SU-DHL-6 (cell line): Measurements from ENCODE around the gene TUBA4B.

ENCODE experiments used
- H2AFZ ChIP-seq: fragments of 200-600 bp; sonication (generic); 2 replicates; pipeline ENCODE4 v1.6.1; 2014; ENCODE audit warnings: low read depth, mild to moderate bottlenecking, moderate library complexity, mixed read lengths, antibody characterized with exemption, low read length; ENCODE audit not compliant: severe bottlenecking
- H3F3A ChIP-seq: fragments of 200-600 bp; shearing (Covaris generic); 2 replicates; pipeline ENCODE4 v1.6.0; 2016; ENCODE audit warnings: antibody characterized with exemption, mild to moderate bottlenecking; ENCODE audit not compliant: insufficient read depth
- H3K27ac ChIP-seq: fragments of 200-600 bp; sonication (generic); 2 replicates; pipeline ENCODE4 v1.5.1; 2016; ENCODE audit warnings: low read depth, mild to moderate bottlenecking, low read length, moderate library complexity, mixed read lengths
- H3K27me3 ChIP-seq: fragments of 200-600 bp; sonication (generic), shearing (Covaris generic); 2 replicates; pipeline ENCODE4 v1.6.0; 2014; ENCODE audit warnings: mild to moderate bottlenecking, low read length
- H3K36me3 ChIP-seq: fragments of 200-600 bp; sonication (generic); 2 replicates; pipeline ENCODE4 v1.6.1; 2014; ENCODE audit warnings: mild to moderate bottlenecking, low read length, mixed read lengths
- H3K4me2 ChIP-seq: fragments of 300-600, 200-600 bp; shearing (Covaris generic), sonication (generic); 2 replicates; pipeline ENCODE4 v1.6.0; 2014; ENCODE audit warnings: low read length, low read depth, mild to moderate bottlenecking; ENCODE audit not compliant: poor library complexity, severe bottlenecking
- H3K4me3 ChIP-seq: fragments of 200-600 bp; sonication (generic); 2 replicates; pipeline ENCODE4 v1.5.1; 2014; ENCODE audit warnings: antibody characterized with exemption, low read length, mild to moderate bottlenecking, mixed read lengths; ENCODE audit not compliant: insufficient read depth, poor library complexity, severe bottlenecking
- H3K79me2 ChIP-seq: fragments of 200-600 bp; sonication (generic); 2 replicates; pipeline ENCODE4 v1.6.1; 2014; ENCODE audit warnings: mild to moderate bottlenecking, low read length, moderate library complexity; ENCODE audit not compliant: insufficient read depth
- H3K9ac ChIP-seq: fragments of 200-600 bp; sonication (generic); 2 replicates; pipeline ENCODE4 v1.7.0; 2014; ENCODE audit warnings: mild to moderate bottlenecking, low read length
- H3K9me2 ChIP-seq: fragments of 200-600 bp; sonication (generic); replicated peaks from 2 replicates; pipeline ENCODE4 v1.6.1; 2014; ENCODE audit warnings: low read length; ENCODE audit not compliant: insufficient read depth
- H3K9me3 ChIP-seq: fragments of 200-600 bp; sonication (generic); 2 replicates; pipeline ENCODE4 v1.6.1; 2014; ENCODE audit warnings: low read length, mixed read lengths; ENCODE audit not compliant: insufficient read depth
- H4K20me1 ChIP-seq: fragments of 200-600 bp; sonication (generic); 2 replicates; pipeline ENCODE4 v1.6.1; 2014; ENCODE audit warnings: low read depth, mild to moderate bottlenecking, antibody characterized with exemption, low read length, moderate library complexity, mixed read lengths
- EZH2phosphoT487 ChIP-seq: fragments of 200-600 bp; sonication (generic), shearing (Covaris generic); conservative IDR thresholded peaks from 2 replicates; pipeline ENCODE4 v1.6.1; 2018; ENCODE audit warnings: mild to moderate bottlenecking, antibody characterized with exemption, low read length, moderate library complexity, mixed read lengths
- TF ChIP-seq, protein P1 (sequence below): fragments of 200-600 bp; sonication (generic); IDR thresholded peaks from one replicate; pipeline ENCODE4 v1.5.1; 2017; ENCODE audit warnings: antibody characterized with exemption, mild to moderate bottlenecking, low read length, moderate library complexity; ENCODE audit not compliant: insufficient read depth, poor library complexity, severe bottlenecking

TUBA4B gene

DNA sequence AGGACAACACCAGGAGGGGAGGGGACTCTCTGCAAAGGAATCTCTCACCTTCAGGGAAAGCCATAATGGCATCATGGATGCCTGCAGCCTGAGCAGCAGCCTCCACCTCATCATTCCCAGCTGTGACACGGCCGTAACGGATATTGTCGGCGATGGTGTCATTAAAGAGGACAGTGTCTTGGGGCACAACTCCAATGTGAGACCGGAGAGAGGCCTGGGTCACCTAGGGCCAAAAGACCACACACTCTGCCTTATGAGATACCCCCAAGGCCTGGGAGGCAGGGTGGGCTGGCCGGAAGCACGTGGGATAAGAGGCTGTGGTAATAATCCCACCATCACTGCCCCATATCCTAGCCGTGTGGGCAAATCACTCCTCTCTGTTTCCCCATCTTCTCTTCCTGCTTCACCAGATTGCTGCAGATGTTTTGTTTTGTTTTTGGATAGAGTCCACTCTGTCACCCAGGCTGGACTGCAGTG, 42.1 kb upstream of the TUBA4B start:
- no peaks in the 10 kb centered on the region for H3K9me3 ChIP-seq
- no peak overlapping the region for H3K4me2 ChIP-seq
- H3F3A ChIP-seq = no peaks in the 10 kb centered on the region
- H3K27ac ChIP-seq = no peak overlapping the region
- H3K79me2 ChIP-seq = no peaks in the 10 kb centered on the region
- H3K9me2 ChIP-seq = no peaks in the 10 kb centered on the region
- H3K9ac ChIP-seq = no peak overlapping the region
- no peak for TF ChIP-seq EZH2phosphoT487
- TF ChIP-seq, protein P1, sequence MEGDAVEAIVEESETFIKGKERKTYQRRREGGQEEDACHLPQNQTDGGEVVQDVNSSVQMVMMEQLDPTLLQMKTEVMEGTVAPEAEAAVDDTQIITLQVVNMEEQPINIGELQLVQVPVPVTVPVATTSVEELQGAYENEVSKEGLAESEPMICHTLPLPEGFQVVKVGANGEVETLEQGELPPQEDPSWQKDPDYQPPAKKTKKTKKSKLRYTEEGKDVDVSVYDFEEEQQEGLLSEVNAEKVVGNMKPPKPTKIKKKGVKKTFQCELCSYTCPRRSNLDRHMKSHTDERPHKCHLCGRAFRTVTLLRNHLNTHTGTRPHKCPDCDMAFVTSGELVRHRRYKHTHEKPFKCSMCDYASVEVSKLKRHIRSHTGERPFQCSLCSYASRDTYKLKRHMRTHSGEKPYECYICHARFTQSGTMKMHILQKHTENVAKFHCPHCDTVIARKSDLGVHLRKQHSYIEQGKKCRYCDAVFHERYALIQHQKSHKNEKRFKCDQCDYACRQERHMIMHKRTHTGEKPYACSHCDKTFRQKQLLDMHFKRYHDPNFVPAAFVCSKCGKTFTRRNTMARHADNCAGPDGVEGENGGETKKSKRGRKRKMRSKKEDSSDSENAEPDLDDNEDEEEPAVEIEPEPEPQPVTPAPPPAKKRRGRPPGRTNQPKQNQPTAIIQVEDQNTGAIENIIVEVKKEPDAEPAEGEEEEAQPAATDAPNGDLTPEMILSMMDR = no peak
- no peak overlapping the region for H2AFZ ChIP-seq
- no peaks in the 10 kb centered on the region for H4K20me1 ChIP-seq
- no peaks in the 10 kb centered on the region for H3K27me3 ChIP-seq
- H3K36me3 ChIP-seq = no peaks in the 10 kb centered on the region
- no peak overlapping the region for H3K4me3 ChIP-seq

- no peak overlapping the region for H3K4me3 ChIP-seq
- H3K36me3 ChIP-seq = no peaks in the 10 kb centered on the region
- no peak overlapping the region for H3K27ac ChIP-seq
- TF ChIP-seq EZH2phosphoT487 = no peak
- TF ChIP-seq, protein P1 = no peak
- H3K9me2 ChIP-seq = no peaks in the 10 kb centered on the region
- no peak overlapping the region for H2AFZ ChIP-seq
- H3K27me3 ChIP-seq = no peaks in the 10 kb centered on the region
- H3F3A ChIP-seq = no peaks in the 10 kb centered on the region
- no peaks in the 10 kb centered on the region for H4K20me1 ChIP-seq
- no peak overlapping the region for H3K9ac ChIP-seq
- no peaks in the 10 kb centered on the region for H3K79me2 ChIP-seq
- H3K9me3 ChIP-seq = no peaks in the 10 kb centered on the region
- no peak overlapping the region for H3K4me2 ChIP-seq
Observed at GRCh38 chr2:219213026-219213415, 40.0 kb upstream of the TUBA4B start.

DNA sequence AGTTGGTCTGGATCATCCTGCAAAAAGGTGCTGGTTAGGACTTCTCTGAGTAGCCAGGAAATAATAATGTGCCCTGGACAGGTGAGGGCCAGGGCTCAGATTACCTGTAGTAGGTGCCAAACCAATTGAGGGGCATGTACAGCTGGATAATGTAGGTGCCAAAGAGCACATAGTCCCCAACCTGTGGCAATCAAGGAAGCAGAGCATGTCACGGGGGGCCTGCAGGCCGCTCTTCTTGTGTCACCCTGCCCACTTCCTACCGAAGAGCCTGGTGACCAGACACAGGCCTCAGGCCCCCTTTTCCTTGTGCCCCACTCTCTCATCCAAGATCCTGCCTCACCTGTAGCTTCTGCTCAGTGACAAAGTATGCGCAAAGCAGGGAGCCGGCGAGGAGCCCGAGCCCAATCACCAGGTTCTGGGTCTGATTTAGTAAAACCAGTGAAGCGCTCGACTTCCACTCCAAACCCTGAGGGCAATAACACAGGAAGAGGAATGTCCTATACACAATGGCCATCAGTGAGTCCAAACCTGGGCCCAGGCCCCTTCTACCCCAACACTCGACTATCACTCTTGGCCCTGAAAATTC, 39.5 kb upstream of the TUBA4B start:
- H3K9ac ChIP-seq = no peak overlapping the region
- no peaks in the 10 kb centered on the region for H3K9me3 ChIP-seq
- H3K27ac ChIP-seq = no peak overlapping the region
- no peak overlapping the region for H3K4me3 ChIP-seq
- H3F3A ChIP-seq = no peaks in the 10 kb centered on the region
- H3K9me2 ChIP-seq = no peaks in the 10 kb centered on the region
- no peaks in the 10 kb centered on the region for H3K36me3 ChIP-seq
- H3K27me3 ChIP-seq = no peaks in the 10 kb centered on the region
- no peaks in the 10 kb centered on the region for H3K79me2 ChIP-seq
- no peak overlapping the region for H2AFZ ChIP-seq
- TF ChIP-seq EZH2phosphoT487 = no peak
- TF ChIP-seq, protein P1 = no peak
- H4K20me1 ChIP-seq = no peaks in the 10 kb centered on the region
- H3K4me2 ChIP-seq = no peak overlapping the region

DNA sequence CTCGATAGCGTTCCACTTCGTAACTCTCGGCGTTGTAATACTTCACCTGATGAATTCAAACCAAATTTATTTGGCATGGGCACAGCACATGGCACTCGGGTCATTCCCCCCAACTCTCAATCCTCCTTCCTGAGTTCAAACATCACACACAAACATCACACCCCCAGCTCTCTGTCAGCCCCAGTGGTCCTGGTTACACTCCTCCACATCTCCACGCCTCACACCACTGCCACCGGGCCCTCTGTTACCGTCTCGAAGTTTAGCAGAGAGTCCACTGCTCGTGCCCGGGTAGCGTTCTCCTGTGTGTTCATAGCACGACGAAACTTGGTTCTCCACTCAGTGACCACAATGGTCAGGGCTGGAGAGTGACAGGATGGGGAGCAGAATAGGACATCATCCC, 38.9 kb upstream of the TUBA4B start:
- Histone ChIP-seq H3K9me3 (no peaks in the 10 kb centered on the region), H3K79me2 (no peaks in the 10 kb centered on the region), H3K27me3 (no peaks in the 10 kb centered on the region), H3F3A (no peaks in the 10 kb centered on the region), H3K9ac (no peak overlapping the region), H2AFZ (no peak overlapping the region), H3K4me2 (no peak overlapping the region), H3K9me2 (no peaks in the 10 kb centered on the region), H4K20me1 (no peaks in the 10 kb centered on the region), H3K27ac (no peak overlapping the region), H3K36me3 (no peaks in the 10 kb centered on the region), H3K4me3 (no peak overlapping the region)
- TF ChIP-seq EZH2phosphoT487 = no peak
- TF ChIP-seq, protein P1 = no peak
